HepG2 (cell line): ENCODE data around the gene SOCS1. TPM values are rescaled to one million over a fixed set of nuclear protein-coding genes. Genes with fewer than 3 reads are reported as not detected.

Source experiments
- ATAC-seq: fragments of 200-7000 bp; cut with Tn5 transposase; 3 replicates; pipeline ENCODE4 v1.9.1; 2020; ENCODE audit warnings: mild to moderate bottlenecking, moderate library complexity
- BruUV-seq: library from RNA; stranded (reverse); fragments of 400-500 nt; replicated peaks from 2 replicates; lab custom pipeline; 2021; lab: Mats Ljungman, UMichigan
- CTCF ChIA-PET: fragments of 300-600 bp; formaldehyde crosslinking; extraction: SDS; loops from one replicate; lab custom pipeline; 2021; ENCODE audit warnings: low total read pairs, inconsistent platforms, low intra/inter-chr PET ratio; lab: Yijun Ruan, JAX
- POLR2A ChIA-PET: fragments of 350-600 bp; sonication (Branson Sonifier 250); formaldehyde crosslinking; loops from one replicate; lab custom pipeline; 2020; ENCODE audit warnings: antibody characterized with exemption, inconsistent platforms; lab: Yijun Ruan, JAX
- DNase-seq: peaks from one replicate; pipeline ENCODE4 v3.0.0-alpha.2; 2015; ENCODE audit warnings: low spot score
- FAIRE-seq: peaks from 3 replicates; lab custom pipeline; 2011; peaks lifted over from hg19 to GRCh38; lab: Jason Lieb, UNC
- H2AFZ ChIP-seq: one replicate; pipeline ENCODE4 v1.6.1; 2011; ENCODE audit warnings: low read length, inconsistent platforms
- H3K27ac ChIP-seq: fragments of 300-600 bp; 3 replicates; pipeline ENCODE4 v1.8.0; 2011; ENCODE audit warnings: mixed run types, mild to moderate bottlenecking, mixed read lengths, low read length, inconsistent platforms; ENCODE audit not compliant: insufficient read depth; ENCODE audit errors: extremely low read length
- H3K27me3 ChIP-seq, 2 experiments: fragments of 200-600 bp in 1 of 2; 2 replicates in 1 of 2; 3 replicates in 1 of 2; pipeline versions ENCODE4 v1.6.0 to v1.8.0; 2011; ENCODE audit warnings: low read length in 2 of 2, mild to moderate bottlenecking in 2 of 2, moderate library complexity in 2 of 2, inconsistent platforms in 1 of 2; ENCODE audit not compliant: insufficient read depth in 2 of 2, control insufficient read depth in 1 of 2
- H3K36me3 ChIP-seq, 2 experiments: fragments of 200-600 bp in 1 of 2; replicated peaks in 1 of 2; 2 replicates in 1 of 2; 3 replicates in 1 of 2; pipeline versions ENCODE4 v1.5.1 to v1.8.0; 2011; ENCODE audit warnings: low read length in 2 of 2, inconsistent platforms in 1 of 2; ENCODE audit not compliant: insufficient read depth in 2 of 2, control insufficient read depth in 1 of 2
- H3K4me1 ChIP-seq: 2 replicates; pipeline ENCODE4 v1.5.1; 2012; ENCODE audit warnings: low read length, inconsistent platforms; ENCODE audit not compliant: insufficient read depth
- H3K4me2 ChIP-seq: 2 replicates; pipeline ENCODE4 v1.6.0; 2011; ENCODE audit warnings: low read depth, low read length, inconsistent platforms
- H3K4me3 ChIP-seq, 3 experiments: fragments of 200-600 bp in 1 of 3; sonication (generic), shearing (Covaris generic) in 1 of 3; replicated peaks in 1 of 3; 2 replicates each; pipeline ENCODE4 v1.5.1; 2011 to 2016; ENCODE audit warnings: low read length in 3 of 3, inconsistent platforms in 2 of 3, low read depth in 2 of 3, mild to moderate bottlenecking in 2 of 3, control low read depth in 1 of 3, mixed read lengths in 1 of 3; ENCODE audit not compliant: insufficient read depth in 1 of 3
- H3K79me2 ChIP-seq: one replicate; pipeline ENCODE4 v1.6.1; 2011; ENCODE audit warnings: low read length, inconsistent platforms; ENCODE audit not compliant: insufficient read depth
- H3K9ac ChIP-seq: 2 replicates; pipeline ENCODE4 v1.6.0; 2011; ENCODE audit warnings: mild to moderate bottlenecking, low read depth, low read length, inconsistent platforms; ENCODE audit not compliant: insufficient read depth
- H3K9me3 ChIP-seq: 2 replicates; pipeline ENCODE4 v1.5.1; 2012; ENCODE audit warnings: mild to moderate bottlenecking, low read length
- H4K20me1 ChIP-seq: 2 replicates; pipeline ENCODE4 v1.6.0; 2011; ENCODE audit warnings: inconsistent platforms, mild to moderate bottlenecking, low read length, moderate library complexity; ENCODE audit not compliant: insufficient read depth
- CAMTA2 ChIP-seq: sonication (generic); formaldehyde crosslinking; IDR thresholded peaks from 2 replicates; pipeline ENCODE4 v1.4.0; 2020; ENCODE audit warnings: mild to moderate bottlenecking, missing genetic modification reagents, borderline replicate concordance
- GATAD1 ChIP-seq: IDR thresholded peaks from 2 replicates; pipeline ENCODE4 v1.6.1; 2016; ENCODE audit warnings: missing genetic modification reagents, missing compliant biosample characterization
- SOX6 ChIP-seq, 2 experiments: fragments of 450-650 bp in 1 of 2; sonication (generic) in 1 of 2; formaldehyde crosslinking in 1 of 2; IDR thresholded peaks; 2 replicates each; pipeline versions ENCODE4 v1.4.0 to v1.6.1; 2017 to 2020; ENCODE audit warnings: antibody characterized with exemption in 1 of 2, mild to moderate bottlenecking in 1 of 2, missing genetic modification reagents in 1 of 2
- TARDBP ChIP-seq: sonication (generic); formaldehyde crosslinking; IDR thresholded peaks from 2 replicates; pipeline ENCODE4 v1.8.0; 2022; ENCODE audit warnings: mild to moderate bottlenecking, missing genetic modification reagents
- ZMYM3 ChIP-seq: sonication (generic); formaldehyde crosslinking; IDR thresholded peaks from 2 replicates; pipeline ENCODE4 v1.5.1; 2020; ENCODE audit warnings: mild to moderate bottlenecking, missing genetic modification reagents
- ZSCAN21 ChIP-seq: sonication (generic); formaldehyde crosslinking; IDR thresholded peaks from 2 replicates; pipeline ENCODE4 v1.8.0; 2022; ENCODE audit warnings: mild to moderate bottlenecking, missing genetic modification reagents, moderate library complexity, borderline replicate concordance
- WGBS: methylation state at CpG from one replicate; pipeline ENCODE4 v1.1.6; 2017; ENCODE audit warnings: low lambda C conversion rate; 5-methylcytosine and 5-hydroxymethylcytosine counted together
- in situ Hi-C: cut with HindIII; loops from 2 replicates; pipeline ENCODE4 v1.10.0; 2017; ENCODE audit warnings: low pct_unique_long_range_greater_than_20kb; ENCODE audit not compliant: extremely low pct_ligation_motif_present
- intact Hi-C: fragments of 100-400 bp; cut with micrococcal nuclease; formaldehyde crosslinking; loops from one replicate; pipeline ENCODE4 v1.10.0; 2022; ENCODE audit not compliant: unreplicated experiment
- polyA plus RNA-seq, 8 experiments: library from polyadenylated mRNA; depleted of rRNA in 3 of 8; stranded (reverse) in 7 of 8; unstranded in 1 of 8; fragments of >200 nt; fragmentation: Illumina TruSeq in 4 of 8; extraction: Trizol in 4 of 8; gene quantifications; 2 replicates each; pipeline versions ENCODE4 v1.2.1 to v1.2.3, GENCODE V29; 2011 to 2016; ENCODE audit warnings: low read depth in 4 of 8, missing spikeins in 1 of 8, mixed read lengths in 1 of 8; ENCODE audit not compliant: insufficient read depth in 1 of 8
- total RNA-seq, 5 experiments: library from RNA; depleted of rRNA; stranded (reverse); fragments of >200 nt; fragmentation: Illumina TruSeq; extraction: Trizol; gene quantifications; 2 replicates each; pipeline ENCODE4 v1.2.3, GENCODE V29; 2016; ENCODE audit warnings: low read depth in 1 of 5
- TF ChIP-seq, protein P1 (sequence below): sonication (generic); formaldehyde crosslinking; conservative IDR thresholded peaks from 2 replicates; pipeline ENCODE4 v1.8.1; 2023; ENCODE audit warnings: missing genetic modification reagents
- TF ChIP-seq, protein P2 (sequence below): sonication (generic); formaldehyde crosslinking; IDR thresholded peaks from 2 replicates; pipeline ENCODE4 v1.8.1; 2023; ENCODE audit warnings: mild to moderate bottlenecking, inconsistent platforms, moderate library complexity, missing genetic modification reagents, borderline replicate concordance
- TF ChIP-seq, protein P3 (sequence below): sonication (generic); formaldehyde crosslinking; IDR thresholded peaks from 2 replicates; pipeline ENCODE4 v1.4.0; 2020; ENCODE audit warnings: missing genetic modification reagents

SOCS1 gene
- total and polyA plus RNA-seq, 2 of the 13 experiments (the other 11 are each of a cell fraction or from before 2014, with no cell fraction given): 5.3 to 6.3 TPM

DNA sequence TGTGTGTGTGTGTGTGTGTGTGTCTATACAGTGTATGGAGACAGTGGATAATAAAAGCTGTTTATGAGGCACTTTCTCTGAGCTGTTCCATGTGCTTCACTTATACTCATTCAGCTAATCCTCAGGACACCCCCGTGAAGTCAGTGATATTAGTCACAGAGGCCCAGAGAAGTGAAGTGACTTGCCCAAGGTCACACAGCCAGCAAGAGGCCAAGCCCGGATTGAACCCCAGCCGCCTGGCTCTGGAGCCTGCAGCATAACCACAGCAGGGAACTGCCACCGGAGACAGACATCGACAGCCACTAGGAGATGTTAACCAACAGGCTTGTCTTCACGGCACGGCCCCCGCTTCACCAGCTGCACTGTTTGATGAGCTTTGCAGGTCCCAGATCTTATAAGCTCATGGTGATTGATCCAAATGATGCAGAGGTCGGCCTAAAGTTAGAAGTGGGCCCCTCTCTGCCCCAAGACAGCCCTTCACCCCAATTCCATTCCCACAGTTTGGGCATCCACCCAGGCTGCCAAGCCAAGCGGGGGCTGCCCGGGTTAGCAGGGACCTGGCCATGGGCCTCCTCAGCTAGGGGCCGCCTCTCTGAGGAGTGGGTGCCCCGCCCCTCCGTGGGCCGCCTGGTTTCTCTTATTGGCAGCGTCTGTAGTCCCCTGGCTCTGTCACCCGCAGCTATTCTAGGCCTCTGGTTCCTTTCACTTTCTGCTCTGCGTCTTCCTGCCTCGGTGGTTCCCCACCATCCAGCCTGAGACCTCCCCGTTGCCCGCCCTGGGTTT, 30.9 kb downstream of the SOCS1 start:
- no TSS peak for BruUV-seq
- Histone ChIP-seq H3K4me1 (peaks cover 19% of the 10 kb centered on the region), H4K20me1 (no peaks in the 10 kb centered on the region), H3K4me2 (no peak overlapping the region), H3K4me3 (no peak overlapping the region; a peak in 1 of 6 replicates), H3K36me3 (no peaks in the 10 kb centered on the region), H3K79me2 (no peaks in the 10 kb centered on the region), H3K9ac (no peak overlapping the region), H3K9me3 (no peaks in the 10 kb centered on the region), H2AFZ (no peak overlapping the region), H3K27me3 (peaks cover 5 to 25% of the 10 kb centered on the region in 2 experiments; a peak in 3 of 5 replicates), H3K27ac (no peak overlapping the region)
- 47% methylated on average over 21 of the region's 21 CpGs for WGBS
- intact Hi-C loops (no loop called here), in situ Hi-C loops (no loop called here)
- DNase-seq (no peak), ATAC-seq (peak; percentile 9; the same call in 2 of the 3 replicates), FAIRE-seq (no peak)
- POLR2A ChIA-PET: interaction anchor here (1.0 kb wide), 1 partner anchor 31 kb away, joined by 3 read pairs; the partner anchor contains the start of gene SOCS1
- CTCF ChIA-PET: no interaction called here
- TF ChIP-seq, protein P1, sequence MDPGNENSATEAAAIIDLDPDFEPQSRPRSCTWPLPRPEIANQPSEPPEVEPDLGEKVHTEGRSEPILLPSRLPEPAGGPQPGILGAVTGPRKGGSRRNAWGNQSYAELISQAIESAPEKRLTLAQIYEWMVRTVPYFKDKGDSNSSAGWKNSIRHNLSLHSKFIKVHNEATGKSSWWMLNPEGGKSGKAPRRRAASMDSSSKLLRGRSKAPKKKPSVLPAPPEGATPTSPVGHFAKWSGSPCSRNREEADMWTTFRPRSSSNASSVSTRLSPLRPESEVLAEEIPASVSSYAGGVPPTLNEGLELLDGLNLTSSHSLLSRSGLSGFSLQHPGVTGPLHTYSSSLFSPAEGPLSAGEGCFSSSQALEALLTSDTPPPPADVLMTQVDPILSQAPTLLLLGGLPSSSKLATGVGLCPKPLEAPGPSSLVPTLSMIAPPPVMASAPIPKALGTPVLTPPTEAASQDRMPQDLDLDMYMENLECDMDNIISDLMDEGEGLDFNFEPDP (CRISPR knock-in tag): 0 out of 2 replicates have a peak, but pooled peaks have one; percentile 43
- TF ChIP-seq ZSCAN21 (CRISPR knock-in tag) (no peak), TARDBP (CRISPR knock-in tag) (peak; percentile 22; the same call in 1 of the 2 replicates), ZMYM3 (CRISPR knock-in tag) (peak; percentile 64; the same call in 1 of the 2 replicates), SOX6 (IDR thresholded peaks at IDR 0.05) (no peak), SOX6 (CRISPR knock-in tag; IDR thresholded peaks at IDR 0.05) (0 out of 2 replicates have a peak, but pooled peaks have one; percentile 23), CAMTA2 (0 out of 2 replicates have a peak, but pooled peaks have one; percentile 37), GATAD1 (no peak)
- TF ChIP-seq, protein P2, sequence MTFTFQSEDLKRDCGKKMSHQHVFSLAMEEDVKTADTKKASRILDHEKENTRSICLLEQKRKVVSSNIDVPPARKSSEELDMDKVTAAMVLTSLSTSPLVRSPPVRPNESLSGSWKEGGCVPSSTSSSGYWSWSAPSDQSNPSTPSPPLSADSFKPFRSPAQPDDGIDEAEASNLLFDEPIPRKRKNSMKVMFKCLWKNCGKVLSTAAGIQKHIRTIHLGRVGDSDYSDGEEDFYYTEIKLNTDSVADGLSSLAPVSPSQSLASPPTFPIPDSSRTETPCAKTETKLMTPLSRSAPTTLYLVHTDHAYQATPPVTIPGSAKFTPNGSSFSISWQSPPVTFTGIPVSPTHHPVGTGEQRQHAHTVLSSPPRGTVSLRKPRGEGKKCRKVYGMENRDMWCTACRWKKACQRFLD: no peak
- TF ChIP-seq, protein P3, sequence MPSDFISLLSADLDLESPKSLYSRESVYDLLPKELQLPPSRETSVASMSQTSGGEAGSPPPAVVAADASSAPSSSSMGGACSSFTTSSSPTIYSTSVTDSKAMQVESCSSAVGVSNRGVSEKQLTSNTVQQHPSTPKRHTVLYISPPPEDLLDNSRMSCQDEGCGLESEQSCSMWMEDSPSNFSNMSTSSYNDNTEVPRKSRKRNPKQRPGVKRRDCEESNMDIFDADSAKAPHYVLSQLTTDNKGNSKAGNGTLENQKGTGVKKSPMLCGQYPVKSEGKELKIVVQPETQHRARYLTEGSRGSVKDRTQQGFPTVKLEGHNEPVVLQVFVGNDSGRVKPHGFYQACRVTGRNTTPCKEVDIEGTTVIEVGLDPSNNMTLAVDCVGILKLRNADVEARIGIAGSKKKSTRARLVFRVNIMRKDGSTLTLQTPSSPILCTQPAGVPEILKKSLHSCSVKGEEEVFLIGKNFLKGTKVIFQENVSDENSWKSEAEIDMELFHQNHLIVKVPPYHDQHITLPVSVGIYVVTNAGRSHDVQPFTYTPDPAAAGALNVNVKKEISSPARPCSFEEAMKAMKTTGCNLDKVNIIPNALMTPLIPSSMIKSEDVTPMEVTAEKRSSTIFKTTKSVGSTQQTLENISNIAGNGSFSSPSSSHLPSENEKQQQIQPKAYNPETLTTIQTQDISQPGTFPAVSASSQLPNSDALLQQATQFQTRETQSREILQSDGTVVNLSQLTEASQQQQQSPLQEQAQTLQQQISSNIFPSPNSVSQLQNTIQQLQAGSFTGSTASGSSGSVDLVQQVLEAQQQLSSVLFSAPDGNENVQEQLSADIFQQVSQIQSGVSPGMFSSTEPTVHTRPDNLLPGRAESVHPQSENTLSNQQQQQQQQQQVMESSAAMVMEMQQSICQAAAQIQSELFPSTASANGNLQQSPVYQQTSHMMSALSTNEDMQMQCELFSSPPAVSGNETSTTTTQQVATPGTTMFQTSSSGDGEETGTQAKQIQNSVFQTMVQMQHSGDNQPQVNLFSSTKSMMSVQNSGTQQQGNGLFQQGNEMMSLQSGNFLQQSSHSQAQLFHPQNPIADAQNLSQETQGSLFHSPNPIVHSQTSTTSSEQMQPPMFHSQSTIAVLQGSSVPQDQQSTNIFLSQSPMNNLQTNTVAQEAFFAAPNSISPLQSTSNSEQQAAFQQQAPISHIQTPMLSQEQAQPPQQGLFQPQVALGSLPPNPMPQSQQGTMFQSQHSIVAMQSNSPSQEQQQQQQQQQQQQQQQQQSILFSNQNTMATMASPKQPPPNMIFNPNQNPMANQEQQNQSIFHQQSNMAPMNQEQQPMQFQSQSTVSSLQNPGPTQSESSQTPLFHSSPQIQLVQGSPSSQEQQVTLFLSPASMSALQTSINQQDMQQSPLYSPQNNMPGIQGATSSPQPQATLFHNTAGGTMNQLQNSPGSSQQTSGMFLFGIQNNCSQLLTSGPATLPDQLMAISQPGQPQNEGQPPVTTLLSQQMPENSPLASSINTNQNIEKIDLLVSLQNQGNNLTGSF (CRISPR knock-in tag): 0 out of 2 replicates have a peak, but pooled peaks have one; percentile 46
